Liver (tissue), 3 donors: ENCODE data around the gene CD55.

Experiments
- ATF3 ChIP-seq: IDR thresholded peaks from 2 replicates; pipeline ENCODE4 v1.6.1; 2016; ENCODE audit warnings: antibody characterized with exemption
- EGR1 ChIP-seq, 2 donors: IDR thresholded peaks; 2 replicates each; pipeline ENCODE4 v1.6.1; 2016 to 2018; ENCODE audit warnings: antibody characterized with exemption in 2 of 2, low read depth in 2 of 2
- FOXA1 ChIP-seq: IDR thresholded peaks from 2 replicates; pipeline ENCODE4 v1.6.1; 2016; ENCODE audit warnings: antibody characterized with exemption
- JUND ChIP-seq, 2 donors: IDR thresholded peaks; 2 replicates each; pipeline ENCODE4 v1.6.1; 2016; ENCODE audit warnings: antibody characterized with exemption in 2 of 2
- RAD21 ChIP-seq, 2 donors: IDR thresholded peaks; 2 replicates each; pipeline ENCODE4 v1.6.1; 2016; ENCODE audit warnings: antibody characterized with exemption in 2 of 2, mild to moderate bottlenecking in 2 of 2
- RXRA ChIP-seq, 2 donors: IDR thresholded peaks; 2 replicates each; pipeline ENCODE4 v1.6.1; 2017 to 2018; ENCODE audit warnings: antibody characterized with exemption in 2 of 2, mild to moderate bottlenecking in 1 of 2
- TAF1 ChIP-seq: conservative IDR thresholded peaks from 2 replicates; pipeline ENCODE4 v1.6.1; 2016; ENCODE audit warnings: antibody characterized with exemption, mild to moderate bottlenecking
- YY1 ChIP-seq: IDR thresholded peaks from 2 replicates; pipeline ENCODE4 v1.6.1; 2016; ENCODE audit warnings: antibody characterized with exemption, mild to moderate bottlenecking
- TF ChIP-seq, protein P1 (sequence below): fragments of 150-350 bp; IDR thresholded peaks from 2 replicates; pipeline ENCODE4 v1.5.1; 2017; ENCODE audit warnings: improper control_type of control experiment, low read depth, low read length; ENCODE audit not compliant: missing input control
- TF ChIP-seq, protein P2 (sequence below): IDR thresholded peaks from 2 replicates; pipeline ENCODE4 v1.6.1; 2016; ENCODE audit warnings: antibody characterized with exemption, mild to moderate bottlenecking
- TF ChIP-seq, protein P3 (sequence below): IDR thresholded peaks from 2 replicates; pipeline ENCODE4 v1.6.1; 2016; ENCODE audit warnings: antibody characterized with exemption
- TF ChIP-seq, protein P4 (sequence below): IDR thresholded peaks from 2 replicates; pipeline ENCODE4 v1.6.1; 2016; ENCODE audit warnings: antibody characterized with exemption
- donor health status: healthy.
- donor health status: healthy.

- TF ChIP-seq ATF3 (no peak), YY1 (no peak), JUND (IDR thresholded peaks at IDR 0.05) (no peak), TAF1 (no peak), FOXA1 (no peak), RXRA (IDR thresholded peaks at IDR 0.05) (no peak), EGR1 (IDR thresholded peaks at IDR 0.05; ENCODE audit: low read depth in 2 of 2) (no peak), RAD21 (IDR thresholded peaks at IDR 0.05) (no peak)
- TF ChIP-seq, protein P1, sequence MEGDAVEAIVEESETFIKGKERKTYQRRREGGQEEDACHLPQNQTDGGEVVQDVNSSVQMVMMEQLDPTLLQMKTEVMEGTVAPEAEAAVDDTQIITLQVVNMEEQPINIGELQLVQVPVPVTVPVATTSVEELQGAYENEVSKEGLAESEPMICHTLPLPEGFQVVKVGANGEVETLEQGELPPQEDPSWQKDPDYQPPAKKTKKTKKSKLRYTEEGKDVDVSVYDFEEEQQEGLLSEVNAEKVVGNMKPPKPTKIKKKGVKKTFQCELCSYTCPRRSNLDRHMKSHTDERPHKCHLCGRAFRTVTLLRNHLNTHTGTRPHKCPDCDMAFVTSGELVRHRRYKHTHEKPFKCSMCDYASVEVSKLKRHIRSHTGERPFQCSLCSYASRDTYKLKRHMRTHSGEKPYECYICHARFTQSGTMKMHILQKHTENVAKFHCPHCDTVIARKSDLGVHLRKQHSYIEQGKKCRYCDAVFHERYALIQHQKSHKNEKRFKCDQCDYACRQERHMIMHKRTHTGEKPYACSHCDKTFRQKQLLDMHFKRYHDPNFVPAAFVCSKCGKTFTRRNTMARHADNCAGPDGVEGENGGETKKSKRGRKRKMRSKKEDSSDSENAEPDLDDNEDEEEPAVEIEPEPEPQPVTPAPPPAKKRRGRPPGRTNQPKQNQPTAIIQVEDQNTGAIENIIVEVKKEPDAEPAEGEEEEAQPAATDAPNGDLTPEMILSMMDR, result no peak
- TF ChIP-seq, protein P2, sequence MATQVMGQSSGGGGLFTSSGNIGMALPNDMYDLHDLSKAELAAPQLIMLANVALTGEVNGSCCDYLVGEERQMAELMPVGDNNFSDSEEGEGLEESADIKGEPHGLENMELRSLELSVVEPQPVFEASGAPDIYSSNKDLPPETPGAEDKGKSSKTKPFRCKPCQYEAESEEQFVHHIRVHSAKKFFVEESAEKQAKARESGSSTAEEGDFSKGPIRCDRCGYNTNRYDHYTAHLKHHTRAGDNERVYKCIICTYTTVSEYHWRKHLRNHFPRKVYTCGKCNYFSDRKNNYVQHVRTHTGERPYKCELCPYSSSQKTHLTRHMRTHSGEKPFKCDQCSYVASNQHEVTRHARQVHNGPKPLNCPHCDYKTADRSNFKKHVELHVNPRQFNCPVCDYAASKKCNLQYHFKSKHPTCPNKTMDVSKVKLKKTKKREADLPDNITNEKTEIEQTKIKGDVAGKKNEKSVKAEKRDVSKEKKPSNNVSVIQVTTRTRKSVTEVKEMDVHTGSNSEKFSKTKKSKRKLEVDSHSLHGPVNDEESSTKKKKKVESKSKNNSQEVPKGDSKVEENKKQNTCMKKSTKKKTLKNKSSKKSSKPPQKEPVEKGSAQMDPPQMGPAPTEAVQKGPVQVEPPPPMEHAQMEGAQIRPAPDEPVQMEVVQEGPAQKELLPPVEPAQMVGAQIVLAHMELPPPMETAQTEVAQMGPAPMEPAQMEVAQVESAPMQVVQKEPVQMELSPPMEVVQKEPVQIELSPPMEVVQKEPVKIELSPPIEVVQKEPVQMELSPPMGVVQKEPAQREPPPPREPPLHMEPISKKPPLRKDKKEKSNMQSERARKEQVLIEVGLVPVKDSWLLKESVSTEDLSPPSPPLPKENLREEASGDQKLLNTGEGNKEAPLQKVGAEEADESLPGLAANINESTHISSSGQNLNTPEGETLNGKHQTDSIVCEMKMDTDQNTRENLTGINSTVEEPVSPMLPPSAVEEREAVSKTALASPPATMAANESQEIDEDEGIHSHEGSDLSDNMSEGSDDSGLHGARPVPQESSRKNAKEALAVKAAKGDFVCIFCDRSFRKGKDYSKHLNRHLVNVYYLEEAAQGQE, result no peak
- TF ChIP-seq, protein P3, sequence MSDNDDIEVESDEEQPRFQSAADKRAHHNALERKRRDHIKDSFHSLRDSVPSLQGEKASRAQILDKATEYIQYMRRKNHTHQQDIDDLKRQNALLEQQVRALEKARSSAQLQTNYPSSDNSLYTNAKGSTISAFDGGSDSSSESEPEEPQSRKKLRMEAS, result no peak
- TF ChIP-seq, protein P4, sequence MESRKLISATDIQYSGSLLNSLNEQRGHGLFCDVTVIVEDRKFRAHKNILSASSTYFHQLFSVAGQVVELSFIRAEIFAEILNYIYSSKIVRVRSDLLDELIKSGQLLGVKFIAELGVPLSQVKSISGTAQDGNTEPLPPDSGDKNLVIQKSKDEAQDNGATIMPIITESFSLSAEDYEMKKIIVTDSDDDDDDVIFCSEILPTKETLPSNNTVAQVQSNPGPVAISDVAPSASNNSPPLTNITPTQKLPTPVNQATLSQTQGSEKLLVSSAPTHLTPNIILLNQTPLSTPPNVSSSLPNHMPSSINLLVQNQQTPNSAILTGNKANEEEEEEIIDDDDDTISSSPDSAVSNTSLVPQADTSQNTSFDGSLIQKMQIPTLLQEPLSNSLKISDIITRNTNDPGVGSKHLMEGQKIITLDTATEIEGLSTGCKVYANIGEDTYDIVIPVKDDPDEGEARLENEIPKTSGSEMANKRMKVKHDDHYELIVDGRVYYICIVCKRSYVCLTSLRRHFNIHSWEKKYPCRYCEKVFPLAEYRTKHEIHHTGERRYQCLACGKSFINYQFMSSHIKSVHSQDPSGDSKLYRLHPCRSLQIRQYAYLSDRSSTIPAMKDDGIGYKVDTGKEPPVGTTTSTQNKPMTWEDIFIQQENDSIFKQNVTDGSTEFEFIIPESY, result no peak
Observed at GRCh38 chr1:207305489-207305873, 16.0 kb upstream of the CD55 start.
